ENCODE measurements around the gene ADAMTS18.

Gene ADAMTS18

GRCh38 chr16:77386831-77387814 is 47.7 kb downstream of the ADAMTS18 start:
- no peak for DNase-seq

DNA sequence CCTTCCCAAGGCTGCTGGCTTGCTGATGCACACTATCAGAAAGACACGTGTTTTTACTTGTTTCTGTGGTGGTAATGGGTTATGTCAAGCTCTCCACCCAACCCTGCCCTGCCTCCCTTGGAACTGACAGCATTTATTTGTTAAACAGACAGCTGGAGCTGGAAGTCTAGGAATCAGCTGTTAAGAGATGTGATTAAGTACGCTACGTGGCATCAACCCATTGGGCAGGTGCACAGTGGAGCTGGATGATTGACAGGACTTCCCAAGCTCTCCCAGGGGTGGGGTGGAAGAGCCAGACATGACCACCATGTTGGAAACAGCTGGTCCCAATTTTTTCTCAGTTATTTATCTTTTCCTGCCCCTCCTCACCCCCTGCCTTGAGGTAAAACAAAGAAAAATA is 49.4 kb downstream of the ADAMTS18 start:
- no peak for DNase-seq

- no peak for DNase-seq
Observed at GRCh38 chr16:77383606-77384187, 51.1 kb downstream of the ADAMTS18 start.

- no peak for DNase-seq
Observed at GRCh38 chr16:77376358-77376757, 58.5 kb downstream of the ADAMTS18 start.

- DNase-seq, result no peak
Observed at GRCh38 chr16:77375396-77375795, 59.4 kb downstream of the ADAMTS18 start.

GRCh38 chr16:77374384-77374783 is 60.5 kb downstream of the ADAMTS18 start:
- peak; percentile 10 for DNase-seq

- DNase-seq, result no peak
Observed at GRCh38 chr16:77373726-77374125, 61.1 kb downstream of the ADAMTS18 start.

DNA sequence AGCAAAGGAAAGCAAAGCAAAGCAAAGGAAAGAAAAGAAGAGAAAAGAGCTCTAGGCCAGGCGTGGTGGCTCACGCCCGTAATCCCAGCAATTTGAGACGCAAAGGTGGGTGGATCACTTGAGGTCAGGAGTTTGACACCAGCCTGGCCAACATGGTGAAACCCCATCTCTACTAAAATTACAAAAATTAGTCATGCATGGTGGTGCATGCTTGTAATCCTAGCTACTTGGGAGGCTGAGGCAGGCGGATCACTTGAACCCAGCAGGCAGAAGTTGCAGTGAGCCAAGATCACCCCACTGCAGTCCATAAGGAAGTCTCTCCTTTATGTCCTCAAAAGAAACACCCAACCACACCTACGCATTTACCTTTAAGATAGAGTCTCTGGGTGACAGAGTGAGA is 70.1 kb downstream of the ADAMTS18 start:
- DNase-seq, result no peak

- peak; percentile 38 for DNase-seq
Observed at GRCh38 chr16:77359065-77359502, 75.8 kb downstream of the ADAMTS18 start.

GRCh38 chr16:77353587-77354263 is 81.1 kb downstream of the ADAMTS18 start:
- no peak for DNase-seq

- no peak for DNase-seq
Observed at GRCh38 chr16:77344341-77344740, 90.5 kb downstream of the ADAMTS18 start.

- DNase-seq, result no peak
Observed at GRCh38 chr16:77336637-77337036, 98.2 kb downstream of the ADAMTS18 start.

DNA sequence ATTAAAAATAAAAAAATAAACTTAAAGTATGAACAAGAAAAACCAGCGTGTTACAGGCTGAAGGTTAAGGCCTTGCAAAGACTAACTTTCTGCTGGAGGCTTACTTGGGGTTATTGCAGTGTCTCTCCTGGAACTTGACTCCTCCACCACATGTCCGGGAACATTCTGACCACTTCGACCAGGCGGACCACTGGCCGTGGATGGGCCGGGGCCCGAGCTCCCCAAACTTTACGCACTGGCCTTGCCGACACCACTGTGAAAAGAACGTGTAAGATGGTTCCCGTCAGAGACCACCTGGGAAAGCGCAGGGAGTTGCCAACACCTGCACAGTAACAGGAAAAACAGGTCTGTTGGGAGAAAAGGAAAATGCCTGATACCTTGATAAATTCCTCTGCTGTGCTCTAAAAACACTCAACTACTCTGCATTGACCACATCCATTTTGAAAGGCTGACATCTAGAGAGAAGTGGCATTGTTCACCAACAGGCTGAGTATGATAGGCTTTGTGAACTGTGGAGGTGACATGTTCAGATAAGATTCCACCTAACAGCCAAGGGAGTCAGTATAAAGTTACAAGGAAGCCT is 99.1 kb downstream of the ADAMTS18 start:
- DNase-seq, result no peak

DNA sequence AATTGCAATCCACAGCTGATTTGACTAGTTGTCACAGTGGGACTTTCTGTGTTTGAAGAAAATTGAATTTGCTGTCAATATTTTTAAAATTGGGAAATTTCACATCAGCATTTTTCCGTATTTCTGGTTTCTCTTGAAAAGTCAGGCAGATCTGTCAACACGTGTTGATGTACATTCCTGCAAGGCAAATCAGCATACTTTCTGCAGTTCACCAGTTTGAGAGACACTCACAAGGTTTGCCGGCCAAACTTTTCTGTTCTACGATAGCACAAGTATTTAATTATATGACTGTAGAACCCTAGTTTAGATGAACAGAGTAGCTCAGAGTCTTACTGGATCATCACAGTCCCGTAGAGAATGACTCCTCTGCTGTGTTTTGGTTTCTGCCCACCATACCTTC is 102.0 kb downstream of the ADAMTS18 start:
- no peak for DNase-seq

GRCh38 chr16:77331802-77332586 is 102.8 kb downstream of the ADAMTS18 start:
- no peak for DNase-seq

- no peak for DNase-seq
Observed at GRCh38 chr16:77331043-77331442, 103.8 kb downstream of the ADAMTS18 start.

DNA sequence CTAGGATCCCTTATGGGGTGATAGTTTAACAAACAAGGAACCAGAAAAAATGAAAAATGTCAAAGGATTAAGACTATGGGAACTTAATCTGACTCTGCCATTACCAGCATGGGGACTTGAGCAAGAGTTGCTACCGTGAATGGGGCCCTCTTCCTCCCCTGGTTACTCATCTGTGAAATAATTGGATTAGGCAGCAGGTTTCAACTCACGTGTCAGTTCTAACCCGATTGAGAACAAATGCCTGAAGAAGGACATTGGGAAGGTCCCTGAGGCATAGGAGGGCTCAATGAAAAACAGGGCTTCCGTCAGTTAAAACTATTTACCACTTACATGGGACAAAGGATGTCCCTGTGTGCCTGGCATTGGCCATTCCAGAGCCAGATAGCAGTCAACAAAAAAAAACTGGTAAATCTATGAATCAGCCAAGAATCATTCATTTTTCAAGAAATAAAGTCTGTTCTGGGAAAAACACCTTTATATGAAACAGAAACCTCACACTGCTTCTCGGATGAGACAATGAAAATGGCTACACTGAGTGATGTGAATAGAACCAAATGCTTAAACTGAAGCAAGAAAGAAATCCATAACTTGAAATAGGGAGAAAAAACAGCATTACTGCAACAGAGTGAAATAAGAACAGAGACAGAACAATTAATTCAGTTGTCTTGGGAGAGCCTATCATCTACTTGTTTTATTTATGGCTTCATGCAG is 104.3 kb downstream of the ADAMTS18 start:
- no peak for DNase-seq

DNA sequence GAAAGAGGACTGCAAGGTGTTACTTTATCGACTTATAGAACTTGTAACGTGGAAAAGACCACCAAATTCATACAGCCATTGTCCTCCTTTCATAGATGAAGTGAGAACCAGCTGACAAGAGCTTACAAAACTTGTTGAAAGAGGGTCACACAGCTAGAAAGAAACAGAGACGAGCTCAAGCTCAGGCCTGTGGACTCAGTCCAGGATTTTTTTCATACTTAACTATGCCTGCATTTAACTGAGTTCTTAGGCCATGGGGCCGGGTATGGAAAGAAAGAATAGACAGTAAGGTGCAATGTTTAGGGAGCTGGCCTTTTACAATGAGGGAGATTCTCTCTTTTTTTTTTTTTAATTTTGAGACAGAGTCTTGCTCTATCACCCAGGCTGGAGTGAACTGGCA is 106.1 kb downstream of the ADAMTS18 start:
- DNase-seq, result no peak

DNA sequence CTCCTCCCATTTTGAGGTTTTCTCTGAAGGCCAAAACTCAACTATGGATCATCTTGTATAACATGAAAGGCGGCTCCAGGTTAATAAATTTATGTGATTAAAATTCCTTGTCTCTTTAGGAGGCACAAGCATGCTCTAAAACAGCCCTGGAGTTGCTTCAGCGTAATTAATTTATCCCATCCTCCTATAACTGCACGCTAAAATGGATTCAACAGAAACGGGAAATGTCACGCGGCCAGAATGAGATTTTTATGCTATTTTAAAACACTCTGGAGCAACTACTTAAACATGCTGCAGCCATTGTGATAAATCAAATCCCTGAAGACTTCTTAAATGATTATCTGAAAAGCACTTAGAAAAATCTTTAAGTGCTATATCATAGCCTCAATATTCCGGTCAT is 106.6 kb downstream of the ADAMTS18 start:
- no peak for DNase-seq

- no peak for DNase-seq
Observed at GRCh38 chr16:77327717-77328116, 107.1 kb downstream of the ADAMTS18 start.

DNA sequence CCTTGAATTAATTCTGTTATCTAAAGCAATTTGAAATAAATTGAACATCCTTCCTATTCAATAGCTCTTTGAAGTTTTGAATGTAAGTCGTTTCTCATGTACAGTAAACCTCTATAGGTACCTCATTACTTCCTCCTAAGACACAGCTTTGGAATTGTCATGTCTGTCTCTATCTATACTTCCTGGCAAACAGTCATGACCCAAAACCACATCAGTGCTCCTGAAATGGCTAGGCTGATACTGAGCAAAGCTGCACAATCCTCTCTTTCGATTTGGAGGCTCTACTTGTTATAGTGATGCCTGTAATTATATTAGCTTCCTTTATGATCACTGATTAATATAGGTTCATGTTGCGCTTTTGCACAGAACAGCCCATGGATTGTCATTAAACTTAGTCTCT is 110.1 kb downstream of the ADAMTS18 start:
- no peak for DNase-seq

DNA sequence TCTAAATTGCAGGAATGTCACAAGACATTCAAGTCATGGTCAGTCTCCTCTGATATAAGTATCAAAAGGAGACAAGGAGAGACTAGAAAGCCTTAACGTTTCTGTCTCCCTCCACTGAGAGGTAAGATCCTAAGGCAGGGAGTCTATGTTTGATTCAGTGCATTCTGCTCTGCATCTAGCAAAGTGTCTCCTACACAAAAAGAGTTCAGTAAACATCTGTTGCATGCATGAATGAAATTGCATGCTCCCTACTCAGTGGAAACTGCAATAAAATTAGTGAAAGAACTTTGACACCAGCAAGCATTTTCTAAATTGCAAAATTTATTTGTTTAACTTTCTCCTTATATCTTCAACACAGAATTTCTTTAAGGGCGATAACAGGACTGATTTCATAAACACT is 111.1 kb downstream of the ADAMTS18 start:
- DNase-seq, result no peak
